K562 (cell line): ENCODE data around the gene LHX3. TPM values are rescaled to one million over a fixed set of nuclear protein-coding genes. Genes with fewer than 3 reads are reported as not detected.
A peak's percentile ranks its signal among the peaks of the same experiment; 100 is the strongest.

Experiments
- ATAC-seq: fragments of 200-7000 bp; cut with Tn5 transposase; 3 replicates; pipeline ENCODE4 v1.9.1; 2020; ENCODE audit warnings: moderate library complexity
- BruUV-seq: library from RNA; stranded (reverse); fragments of 400-500 nt; replicated peaks from 2 replicates; lab custom pipeline; 2021; lab: Mats Ljungman, UMichigan
- CTCF ChIA-PET: fragments of 300-600 bp; formaldehyde crosslinking; extraction: SDS; loops from one replicate; lab custom pipeline; 2021; ENCODE audit warnings: low intra/inter-chr PET ratio; lab: Yijun Ruan, JAX
- POLR2A ChIA-PET: fragments of 300-600, 350-650 bp; sonication (Branson Sonifier 250); formaldehyde crosslinking; extraction: SDS; loops from one replicate; lab custom pipeline; 2021; ENCODE audit warnings: antibody characterized with exemption, inconsistent platforms; lab: Yijun Ruan, JAX
- DNase-seq, 4 experiments: peaks; one replicate each; pipeline versions ENCODE4 v3.0.0 to v3.0.0-alpha.2; 2011 to 2018; ENCODE audit warnings: low spot score in 3 of 4, mixed read lengths in 3 of 4; ENCODE audit errors: extremely low read depth in 1 of 4
- FAIRE-seq: peaks from 2 replicates; lab custom pipeline; 2011; peaks lifted over from hg19 to GRCh38; lab: Jason Lieb, UNC
- H2AFZ ChIP-seq: 2 replicates; pipeline ENCODE4 v1.6.0; 2011; ENCODE audit warnings: low read depth, low read length, control low read depth, inconsistent platforms
- H3K27ac ChIP-seq: fragments of 200-600 bp; 3 replicates; pipeline ENCODE4 v1.8.0; 2011; ENCODE audit warnings: low read depth, mild to moderate bottlenecking, control low read depth, inconsistent platforms, low read length, moderate library complexity, mixed read lengths; ENCODE audit errors: extremely low read depth
- H3K27me3 ChIP-seq, 2 experiments: fragments of 300-600 bp in 1 of 2; 2 replicates in 1 of 2; 3 replicates in 1 of 2; pipeline versions ENCODE4 v1.6.0 to v1.8.0; 2011; ENCODE audit warnings: inconsistent platforms in 2 of 2, low read length in 2 of 2, mild to moderate bottlenecking in 1 of 2, mixed read lengths in 1 of 2, moderate library complexity in 1 of 2; ENCODE audit not compliant: control insufficient read depth in 2 of 2, insufficient read depth in 2 of 2
- H3K36me3 ChIP-seq: fragments of 300-600 bp; 3 replicates; pipeline ENCODE4 v1.8.0; 2011; ENCODE audit warnings: mild to moderate bottlenecking, low read length, inconsistent platforms; ENCODE audit not compliant: control insufficient read depth, insufficient read depth
- H3K4me1 ChIP-seq, 2 experiments: fragments of 200-600 bp in 1 of 2; replicated peaks in 1 of 2; 2 replicates in 1 of 2; 3 replicates in 1 of 2; pipeline versions ENCODE4 v1.5.1 to v1.8.0; 2011; ENCODE audit warnings: inconsistent platforms in 2 of 2, low read length in 2 of 2, mild to moderate bottlenecking in 1 of 2, mixed read lengths in 1 of 2, moderate library complexity in 1 of 2; ENCODE audit not compliant: control insufficient read depth in 2 of 2, insufficient read depth in 2 of 2
- H3K4me2 ChIP-seq: 2 replicates; pipeline ENCODE4 v1.6.1; 2011; ENCODE audit warnings: low read length, control low read depth, inconsistent platforms, mixed read lengths; ENCODE audit not compliant: insufficient read depth
- H3K4me3 ChIP-seq: fragments of 200-600 bp; sonication (generic), shearing (Covaris generic); 2 replicates; pipeline ENCODE4 v1.5.1; 2016; ENCODE audit warnings: control low read depth, inconsistent platforms
- H3K79me2 ChIP-seq: fragments of 200-600 bp; 3 replicates; pipeline ENCODE4 v1.8.0; 2011; ENCODE audit warnings: low read length, inconsistent platforms; ENCODE audit not compliant: control insufficient read depth, insufficient read depth
- H3K9ac ChIP-seq, 2 experiments: 2 replicates each; pipeline versions ENCODE4 v1.6.0 to v1.6.1; 2011; ENCODE audit warnings: low read depth in 2 of 2, low read length in 2 of 2, control low read depth in 1 of 2, inconsistent platforms in 1 of 2, mild to moderate bottlenecking in 1 of 2, mixed read lengths in 1 of 2; ENCODE audit not compliant: insufficient read depth in 1 of 2
- H3K9me1 ChIP-seq: one replicate; pipeline ENCODE4 v1.6.0; 2011; ENCODE audit warnings: inconsistent platforms, mild to moderate bottlenecking, low read length, moderate library complexity; ENCODE audit not compliant: control insufficient read depth, insufficient read depth
- H3K9me3 ChIP-seq: replicated peaks from 2 replicates; pipeline ENCODE4 v1.5.1; 2011; ENCODE audit warnings: low read depth, low read length, inconsistent platforms; ENCODE audit not compliant: control insufficient read depth, insufficient read depth
- H4K20me1 ChIP-seq: replicated peaks from 2 replicates; pipeline ENCODE4 v1.6.1; 2011; ENCODE audit warnings: low read length, inconsistent platforms, mixed read lengths; ENCODE audit not compliant: control insufficient read depth, insufficient read depth
- AFF1 ChIP-seq, 2 experiments: fragments of 450-650 bp; IDR thresholded peaks; 2 replicates each; pipeline ENCODE4 v1.6.1; 2018; ENCODE audit warnings: mild to moderate bottlenecking in 2 of 2, low read depth in 1 of 2; ENCODE audit not compliant: partially characterized antibody in 2 of 2
- CREM ChIP-seq: IDR thresholded peaks from 2 replicates; pipeline ENCODE4 v1.6.1; 2014; ENCODE audit warnings: antibody characterized with exemption, low read depth
- CXXC5 ChIP-seq: fragments of 250-450 bp; sonication (Bioruptor Pico); IDR thresholded peaks from 2 replicates; pipeline ENCODE4 v1.8.0; 2022; ENCODE audit warnings: inconsistent platforms, mild to moderate bottlenecking, moderate library complexity
- EZH2 ChIP-seq: IDR thresholded peaks from 2 replicates; pipeline ENCODE4 v1.6.1; 2012; ENCODE audit warnings: low read depth, mild to moderate bottlenecking, inconsistent platforms, low read length, borderline replicate concordance
- IRF1 ChIP-seq: sonication (generic); formaldehyde crosslinking; IDR thresholded peaks from 2 replicates; pipeline ENCODE4 v1.8.0; 2022; ENCODE audit warnings: missing genetic modification reagents, mild to moderate bottlenecking, borderline replicate concordance
- MIER1 ChIP-seq: fragments of 450-650 bp; IDR thresholded peaks from 2 replicates; pipeline ENCODE4 v1.6.1; 2016; ENCODE audit warnings: antibody characterized with exemption, mild to moderate bottlenecking, low read depth
- PRMT5 ChIP-seq: sonication (generic); formaldehyde crosslinking; IDR thresholded peaks from 2 replicates; pipeline ENCODE4 v1.5.0; 2020; ENCODE audit warnings: missing genetic modification reagents
- RB1 ChIP-seq: fragments of 450-650 bp; IDR thresholded peaks from 2 replicates; pipeline ENCODE4 v1.6.1; 2017; ENCODE audit warnings: low read depth, mild to moderate bottlenecking
- RBM39 ChIP-seq: fragments of 200-400 bp; formaldehyde crosslinking; optimal IDR thresholded peaks from 2 replicates; pipeline ENCODE3; 2018; ENCODE audit warnings: low read depth, low read length
- VEZF1 ChIP-seq: fragments of 200-800 bp; sonication (Bioruptor generic); IDR thresholded peaks from 2 replicates; pipeline ENCODE4 v1.6.1; 2017; ENCODE audit warnings: missing genetic modification characterization, missing compliant biosample characterization
- ZNF282 ChIP-seq: sonication (generic); formaldehyde crosslinking; IDR thresholded peaks from 2 replicates; pipeline ENCODE4 v1.8.1; 2023; ENCODE audit warnings: missing genetic modification reagents
- WGBS: fragments of 100-300 bp; shearing (Covaris generic); methylation state at CpG from one replicate; pipeline ENCODE4 v1.1.6; 2016; ENCODE audit warnings: low coverage, mixed read lengths; ENCODE audit not compliant: insufficient coverage; ENCODE audit errors: missing lambda C conversion rate; 5-methylcytosine and 5-hydroxymethylcytosine counted together
- in situ Hi-C: fragments of 300-500 bp; cut with MboI; formaldehyde crosslinking; loops from 4 replicates; pipeline ENCODE4 v1.15.0; 2018; ENCODE audit warnings: inconsistent platforms, mixed read lengths
- intact Hi-C: fragments of 100-400 bp; cut with micrococcal nuclease; formaldehyde crosslinking; loops from 2 replicates; pipeline ENCODE4 v1.14.2; 2022
- polyA plus RNA-seq, 8 experiments: library from polyadenylated mRNA; depleted of rRNA in 4 of 8; stranded (reverse) in 5 of 8; unstranded in 3 of 8; fragments of >200 nt; fragmentation: Nextera tagmentation in 2 of 8; fragmentation: Illumina TruSeq in 1 of 8; extraction: Ambion mirVana in 2 of 8; extraction: Trizol in 1 of 8; gene quantifications; 2 replicates each; pipeline versions ENCODE4 v1.2.1 to v1.2.3, GENCODE V29; 2011 to 2014; ENCODE audit warnings: inconsistent platforms in 1 of 8, missing spikeins in 1 of 8
- total RNA-seq, 7 experiments: library from RNA; depleted of rRNA in 6 of 7; stranded (reverse); fragments of >200 nt in 6 of 7; fragmentation: Illumina TruSeq in 2 of 7; extraction: Trizol in 2 of 7; gene quantifications; 2 replicates each; pipeline versions ENCODE4 v1.2.1 to v1.2.3, GENCODE V29; 2011 to 2021; ENCODE audit warnings: low replicate concordance in 1 of 7
- TF ChIP-seq, protein P1 (sequence below): sonication (generic); formaldehyde crosslinking; IDR thresholded peaks from 2 replicates; pipeline ENCODE4 v1.8.0; 2022; ENCODE audit warnings: mild to moderate bottlenecking, missing genetic modification reagents

LHX3 gene
- total and polyA plus RNA-seq, 9 of the 15 experiments (the other 6 are each of a cell fraction or from before 2014, with no cell fraction given): 0.09 TPM; not detected in 8

GRCh38 chr9:136201609-136202453 lies 3.1 kb downstream of the LHX3 start:
- H3K9me1 ChIP-seq: peaks cover 4% of the 10 kb centered on the region
- H3K4me2 ChIP-seq: no peak overlapping the region
- FAIRE-seq (no peak), ATAC-seq (peak; percentile 71), DNase-seq (peak; percentile 41 to 84 (median 77))
- ChIA-PET POLR2A (interaction anchor here (0.5 to 1.3 kb wide), 5 partner anchors 14 to 84 kb away, joined by 3 to 5 read pairs (median 3); no protein-coding TSS in a partner anchor), CTCF (no interaction called here)
- H3K9ac ChIP-seq: no peak overlapping the region
- H3K9me3 ChIP-seq: no peaks in the 10 kb centered on the region
- H3K79me2 ChIP-seq: no peaks in the 10 kb centered on the region
- H3K36me3 ChIP-seq: peaks cover 9% of the 10 kb centered on the region; the same call in 2 of the 3 replicates
- H3K27me3 ChIP-seq: peaks cover 26 to 49% of the 10 kb centered on the region in 2 experiments; a peak in 4 of 5 replicates
- no peak overlapping the region for H3K27ac ChIP-seq
- intact Hi-C loops: no loop called here
- peaks cover 10 to 75% of the 10 kb centered on the region in 2 experiments for H3K4me1 ChIP-seq
- no peak overlapping the region for H3K4me3 ChIP-seq
- in situ Hi-C loops: no loop called here
- 10% methylated on average over 32 of the region's 85 CpGs for WGBS
- BruUV-seq: no TSS peak
- no peak overlapping the region for H2AFZ ChIP-seq
- peaks cover 18% of the 10 kb centered on the region for H4K20me1 ChIP-seq
- peak; percentile 29; the same call in 1 of the 2 replicates for TF ChIP-seq CREM
- peak; percentile 70; the same call in 1 of the 2 replicates for TF ChIP-seq PRMT5 (CRISPR knock-in tag)
- peak; percentile 73 for TF ChIP-seq CXXC5 (CRISPR knock-in tag)
- no peak for TF ChIP-seq RBM39
- TF ChIP-seq RB1: 0 out of 2 replicates have a peak, but pooled peaks have one; percentile 26
- no peak for TF ChIP-seq IRF1
- TF ChIP-seq ZNF282 (CRISPR knock-in tag): 0 out of 2 replicates have a peak, but pooled peaks have one; percentile 28
- TF ChIP-seq VEZF1 (CRISPR knock-in tag): peak; percentile 60
- TF ChIP-seq MIER1: peak; percentile 63; the same call in 1 of the 2 replicates
- no peak for TF ChIP-seq AFF1 (IDR thresholded peaks at IDR 0.05; ENCODE audit: low read depth in 1 of 2, partially characterized antibody in 2 of 2)
- TF ChIP-seq, protein P1, sequence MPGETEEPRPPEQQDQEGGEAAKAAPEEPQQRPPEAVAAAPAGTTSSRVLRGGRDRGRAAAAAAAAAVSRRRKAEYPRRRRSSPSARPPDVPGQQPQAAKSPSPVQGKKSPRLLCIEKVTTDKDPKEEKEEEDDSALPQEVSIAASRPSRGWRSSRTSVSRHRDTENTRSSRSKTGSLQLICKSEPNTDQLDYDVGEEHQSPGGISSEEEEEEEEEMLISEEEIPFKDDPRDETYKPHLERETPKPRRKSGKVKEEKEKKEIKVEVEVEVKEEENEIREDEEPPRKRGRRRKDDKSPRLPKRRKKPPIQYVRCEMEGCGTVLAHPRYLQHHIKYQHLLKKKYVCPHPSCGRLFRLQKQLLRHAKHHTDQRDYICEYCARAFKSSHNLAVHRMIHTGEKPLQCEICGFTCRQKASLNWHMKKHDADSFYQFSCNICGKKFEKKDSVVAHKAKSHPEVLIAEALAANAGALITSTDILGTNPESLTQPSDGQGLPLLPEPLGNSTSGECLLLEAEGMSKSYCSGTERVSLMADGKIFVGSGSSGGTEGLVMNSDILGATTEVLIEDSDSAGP (CRISPR knock-in tag): no peak
- TF ChIP-seq EZH2: no peak
